MCF 10A (cell line): ENCODE data around the gene PDIA5. TPM values are rescaled to one million over a fixed set of nuclear protein-coding genes. Genes with fewer than 3 reads are reported as not detected.

Experiments
- BruUV-seq: library from RNA; stranded (reverse); fragments of 400-500 nt; replicated peaks from 2 replicates; lab custom pipeline; 2021; lab: Mats Ljungman, UMichigan
- CTCF ChIA-PET: fragments of 300-600 bp; sonication (Branson Sonifier 250); formaldehyde crosslinking; extraction: SDS; loops from one replicate; lab custom pipeline; 2021; ENCODE audit warnings: antibody characterized with exemption, inconsistent platforms; lab: Yijun Ruan, JAX
- POLR2A ChIA-PET: fragments of 300-600, 350-650 bp; sonication (Branson Sonifier 250); formaldehyde crosslinking; extraction: SDS; loops from one replicate; lab custom pipeline; 2020; ENCODE audit warnings: antibody characterized with exemption, inconsistent platforms; lab: Yijun Ruan, JAX
- DNase-seq: peaks from one replicate; pipeline ENCODE4 v3.0.0-alpha.2; 2018; ENCODE audit not compliant: unreplicated experiment
- H3K27ac Mint-ChIP-seq: one replicate; pipeline ENCODE4 v1.8.0; 2022; ENCODE audit warnings: mild to moderate bottlenecking, low read depth, mixed read lengths; ENCODE audit not compliant: unreplicated experiment
- H3K27me3 Mint-ChIP-seq: one replicate; pipeline ENCODE4 v1.8.0; 2022; ENCODE audit warnings: mixed read lengths; ENCODE audit not compliant: insufficient read depth, unreplicated experiment
- H3K36me3 Mint-ChIP-seq: one replicate; pipeline ENCODE4 v1.8.0; 2022; ENCODE audit warnings: mild to moderate bottlenecking, moderate library complexity, mixed read lengths; ENCODE audit not compliant: insufficient read depth, unreplicated experiment
- H3K4me1 Mint-ChIP-seq: one replicate; pipeline ENCODE4 v1.8.0; 2022; ENCODE audit warnings: mixed read lengths; ENCODE audit not compliant: insufficient read depth, unreplicated experiment
- H3K4me3 Mint-ChIP-seq: one replicate; pipeline ENCODE4 v1.8.0; 2022; ENCODE audit warnings: mild to moderate bottlenecking, moderate library complexity, mixed read lengths; ENCODE audit not compliant: unreplicated experiment
- H3K9me3 Mint-ChIP-seq: one replicate; pipeline ENCODE4 v1.8.0; 2022; ENCODE audit warnings: mixed read lengths; ENCODE audit not compliant: unreplicated experiment
- CTCF ChIP-seq: fragments of 200-600 bp; IDR thresholded peaks from one replicate; pipeline ENCODE4 v1.8.0; 2022; ENCODE audit warnings: antibody characterized with exemption, mild to moderate bottlenecking; ENCODE audit not compliant: unreplicated experiment
- intact Hi-C: fragments of 100-400 bp; cut with micrococcal nuclease; formaldehyde crosslinking; loops from 2 replicates; pipeline ENCODE4 v1.14.1; 2022
- total RNA-seq: library from RNA; stranded (reverse); gene quantifications from 2 replicates; pipeline ENCODE4 v1.2.3, GENCODE V29; 2022

Gene PDIA5
- total RNA-seq, 1 experiment from 2014 or later, result 47.7 TPM

DNA sequence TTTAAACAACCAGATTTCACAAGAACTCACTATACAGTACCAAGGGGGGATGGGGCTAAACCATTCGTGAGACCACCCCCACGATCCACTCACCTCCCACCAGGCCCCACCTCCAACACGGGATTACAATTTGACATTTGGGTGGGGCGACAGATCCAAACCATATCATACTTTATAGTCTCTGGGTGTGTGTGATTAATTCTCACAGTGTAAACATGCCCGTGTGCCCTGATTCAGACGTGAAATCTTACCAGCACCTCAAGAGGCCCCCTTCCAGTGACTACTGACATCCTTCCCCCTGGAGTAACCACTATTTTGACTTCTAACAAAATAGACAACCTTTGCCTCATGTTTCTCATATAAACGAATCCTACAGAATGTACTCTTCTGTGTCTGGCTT, 5.0 kb upstream of the PDIA5 start:
- DNase-seq, result no peak
- intact Hi-C loops, result no loop called here
- ChIA-PET POLR2A (no interaction called here), CTCF (no interaction called here)
- Mint-ChIP-seq H3K4me3 (no peak overlapping the region), H3K27ac (no peak overlapping the region), H3K36me3 (peaks cover 4% of the 10 kb centered on the region), H3K4me1 (peaks cover 10% of the 10 kb centered on the region), H3K27me3 (no peaks in the 10 kb centered on the region), H3K9me3 (no peaks in the 10 kb centered on the region)
- no peak for TF ChIP-seq CTCF
- BruUV-seq, result no TSS peak

DNA sequence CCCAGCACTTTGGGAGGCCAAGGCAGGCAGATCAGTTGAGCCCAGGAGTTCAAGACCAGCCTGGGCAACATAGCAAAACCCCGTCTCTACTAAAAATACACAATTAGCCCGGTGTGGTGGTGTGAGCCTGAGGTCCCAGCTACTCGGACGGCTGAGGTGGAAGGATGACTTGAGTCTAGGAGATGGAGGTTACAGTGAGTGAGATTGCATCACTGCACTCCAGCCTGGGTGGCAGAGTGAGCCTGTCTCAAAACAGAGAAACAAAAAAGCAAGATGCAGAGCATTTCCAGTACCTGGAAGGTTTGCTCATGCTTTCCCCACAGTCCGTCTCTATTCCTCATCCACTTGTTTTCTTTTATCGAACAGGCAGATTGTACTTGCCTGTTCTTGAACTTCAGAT, 3.8 kb upstream of the PDIA5 start:
- BruUV-seq, result no TSS peak
- intact Hi-C loops, result no loop called here
- ChIA-PET CTCF (no interaction called here), POLR2A (interaction anchor here (0.5 kb wide), 1 partner anchor 33 kb away, joined by 4 read pairs; no protein-coding TSS in a partner anchor)
- Mint-ChIP-seq H3K27me3 (no peaks in the 10 kb centered on the region), H3K27ac (no peak overlapping the region), H3K9me3 (no peaks in the 10 kb centered on the region), H3K36me3 (peaks cover 4% of the 10 kb centered on the region), H3K4me1 (peaks cover 17% of the 10 kb centered on the region), H3K4me3 (no peak overlapping the region)
- TF ChIP-seq CTCF, result no peak
- no peak for DNase-seq

DNA sequence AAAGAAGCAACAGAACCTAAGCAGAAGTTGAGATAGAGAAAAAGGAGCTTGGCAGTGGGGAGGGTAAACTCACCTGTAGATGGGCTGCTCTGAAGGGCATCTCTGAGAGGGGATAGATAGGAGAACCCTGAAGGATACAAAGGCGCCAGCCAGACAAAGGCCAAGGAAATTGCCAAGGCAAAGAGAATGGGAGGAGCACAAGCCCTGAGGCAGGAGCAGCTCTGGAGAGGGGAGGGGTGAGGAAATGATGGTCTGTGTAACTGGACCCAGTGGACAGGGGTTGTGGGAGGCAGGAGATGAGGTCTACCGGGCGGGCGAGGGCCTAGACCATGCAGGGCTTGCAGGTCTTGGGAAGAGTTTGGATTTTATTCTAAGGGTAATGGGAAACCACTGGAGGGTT, 2.3 kb upstream of the PDIA5 start:
- no TSS peak for BruUV-seq
- peaks cover 4% of the 10 kb centered on the region for H3K36me3 Mint-ChIP-seq
- no peaks in the 10 kb centered on the region for H3K9me3 Mint-ChIP-seq
- no peak for DNase-seq
- no peak overlapping the region for H3K4me3 Mint-ChIP-seq
- CTCF ChIA-PET, result interaction anchor here (1.0 kb wide), 1 partner anchor 47 kb away, joined by 3 read pairs; no protein-coding TSS in a partner anchor
- H3K27me3 Mint-ChIP-seq, result no peaks in the 10 kb centered on the region
- peaks cover 23% of the 10 kb centered on the region for H3K4me1 Mint-ChIP-seq
- TF ChIP-seq CTCF, result no peak
- intact Hi-C loops, result no loop called here
- POLR2A ChIA-PET, result interaction anchor here (0.6 kb wide), 1 partner anchor 138 kb away, joined by 3 read pairs; no protein-coding TSS in a partner anchor
- no peak overlapping the region for H3K27ac Mint-ChIP-seq

- POLR2A ChIA-PET, result no interaction called here
- H3K27me3 Mint-ChIP-seq, result no peaks in the 10 kb centered on the region
- no peak overlapping the region for H3K27ac Mint-ChIP-seq
- no peak for DNase-seq
- TF ChIP-seq CTCF, result no peak
- H3K36me3 Mint-ChIP-seq, result peaks cover 4% of the 10 kb centered on the region
- intact Hi-C loops, result no loop called here
- H3K4me3 Mint-ChIP-seq, result no peak overlapping the region
- peaks cover 23% of the 10 kb centered on the region for H3K4me1 Mint-ChIP-seq
- no TSS peak for BruUV-seq
- no peaks in the 10 kb centered on the region for H3K9me3 Mint-ChIP-seq
- CTCF ChIA-PET, result interaction anchor here (0.6 kb wide), 1 partner anchor 27 kb away, joined by 3 read pairs; no protein-coding TSS in a partner anchor
These were observed 1.9 kb upstream of the PDIA5 start for GRCh38 chr3:123064914-123065313.
